HUES6 (cell line): ENCODE data around the gene ADPRHL1.
A peak's percentile ranks its signal among the peaks of the same experiment; 100 is the strongest.

ENCODE experiments used
- H3K27ac ChIP-seq: 2 replicates; pipeline ENCODE4 v1.7.0; 2013; ENCODE audit warnings: low read depth, mild to moderate bottlenecking, low read length, inconsistent platforms
- H3K27me3 ChIP-seq: 2 replicates; pipeline ENCODE4 v1.6.1; 2013; ENCODE audit warnings: low read length; ENCODE audit not compliant: control insufficient read depth, insufficient read depth
- H3K36me3 ChIP-seq: 2 replicates; pipeline ENCODE4 v1.6.1; 2013; ENCODE audit warnings: low read length; ENCODE audit not compliant: control insufficient read depth, insufficient read depth
- H3K4me1 ChIP-seq: 2 replicates; pipeline ENCODE4 v1.6.1; 2013; ENCODE audit warnings: low read length; ENCODE audit not compliant: control insufficient read depth, insufficient read depth
- H3K4me3 ChIP-seq: 2 replicates; pipeline ENCODE4 v1.5.1; 2013; ENCODE audit warnings: low read depth, low read length
- H3K9ac ChIP-seq: one replicate; pipeline ENCODE4 v1.6.1; 2013; ENCODE audit warnings: mild to moderate bottlenecking, low read length
- H3K9me3 ChIP-seq: 2 replicates; pipeline ENCODE4 v1.6.1; 2013; ENCODE audit warnings: low read depth, low read length; ENCODE audit not compliant: control insufficient read depth, insufficient read depth

The ADPRHL1 gene

GRCh38 chr13:113452942-113453901 lies at the start of gene ADPRHL1:
Gene ADPRHL1, minus strand, starts transcription at chr13:113453488. Its CDS starts 51 bp downstream, at chr13:113453437.
- H3K4me3 ChIP-seq: no peak within 1 kb of the TSS
- H3K9me3 ChIP-seq: no peaks in the 10 kb centered on the region
- no peak within 1 kb of the TSS for H3K27ac ChIP-seq
- H3K9ac ChIP-seq: no peak within 1 kb of the TSS
- H3K4me1 ChIP-seq: peaks cover 12% of the 10 kb centered on the region; the same call in 1 of the 2 replicates
- H3K36me3 ChIP-seq: peaks cover 51% of the 10 kb centered on the region
- no peaks in the 10 kb centered on the region for H3K27me3 ChIP-seq

GRCh38 chr13:113502686-113503085 lies 49.4 kb upstream of the ADPRHL1 start:
- Histone ChIP-seq H3K4me3 (no peak overlapping the region), H3K27ac (no peak overlapping the region), H3K27me3 (no peaks in the 10 kb centered on the region), H3K4me1 (no peaks in the 10 kb centered on the region), H3K9ac (no peak overlapping the region), H3K9me3 (no peaks in the 10 kb centered on the region), H3K36me3 (peaks cover 91% of the 10 kb centered on the region)

- H3K9me3 ChIP-seq: no peaks in the 10 kb centered on the region
- peaks cover 99% of the 10 kb centered on the region for H3K36me3 ChIP-seq
These were observed 47.4 kb upstream of the ADPRHL1 start for GRCh38 chr13:113500530-113501265.

GRCh38 chr13:113499936-113500335 lies 46.6 kb upstream of the ADPRHL1 start:
- H3K9ac ChIP-seq: no peak overlapping the region
- peaks cover 95% of the 10 kb centered on the region for H3K36me3 ChIP-seq
- no peaks in the 10 kb centered on the region for H3K9me3 ChIP-seq
- peaks cover 8% of the 10 kb centered on the region for H3K4me1 ChIP-seq
- no peak overlapping the region for H3K27ac ChIP-seq
- H3K27me3 ChIP-seq: no peaks in the 10 kb centered on the region
- H3K4me3 ChIP-seq: no peak overlapping the region

More at GRCh38 chr13:113500530-113501265, 47.4 kb upstream of the ADPRHL1 start:
- no peak overlapping the region for H3K9ac ChIP-seq
- H3K27me3 ChIP-seq: no peaks in the 10 kb centered on the region
- H3K4me1 ChIP-seq: peaks cover under 1% of the 10 kb centered on the region; the same call in 1 of the 2 replicates
- H3K27ac ChIP-seq: no peak overlapping the region
- H3K4me3 ChIP-seq: no peak overlapping the region

- no peak overlapping the region for H3K27ac ChIP-seq
- H3K9me3 ChIP-seq: no peaks in the 10 kb centered on the region
- H3K4me3 ChIP-seq: no peak overlapping the region
- H3K9ac ChIP-seq: no peak overlapping the region
- peaks cover 85% of the 10 kb centered on the region for H3K36me3 ChIP-seq
- H3K4me1 ChIP-seq: peaks cover 16% of the 10 kb centered on the region
- no peaks in the 10 kb centered on the region for H3K27me3 ChIP-seq
These were observed 45.6 kb upstream of the ADPRHL1 start for GRCh38 chr13:113498905-113499304.

GRCh38 chr13:113497217-113497616 lies 43.9 kb upstream of the ADPRHL1 start:
- Histone ChIP-seq H3K9ac (no peak overlapping the region), H3K4me3 (no peak overlapping the region), H3K27me3 (no peaks in the 10 kb centered on the region), H3K9me3 (no peaks in the 10 kb centered on the region), H3K27ac (no peak overlapping the region), H3K36me3 (peaks cover 68% of the 10 kb centered on the region), H3K4me1 (peaks cover 28% of the 10 kb centered on the region)

- H3K27ac ChIP-seq: no peak overlapping the region
- H3K9me3 ChIP-seq: no peaks in the 10 kb centered on the region
- H3K4me1 ChIP-seq: peaks cover 32% of the 10 kb centered on the region
- H3K4me3 ChIP-seq: peak overlapping the region; percentile 36; the same call in 1 of the 2 replicates
- no peaks in the 10 kb centered on the region for H3K27me3 ChIP-seq
- H3K36me3 ChIP-seq: peaks cover 53% of the 10 kb centered on the region
- H3K9ac ChIP-seq: peak overlapping the region; percentile 59
These were observed 42.4 kb upstream of the ADPRHL1 start for GRCh38 chr13:113495494-113496210.

- peak overlapping the region; percentile 20; the same call in 1 of the 2 replicates for H3K27ac ChIP-seq
- peaks cover 31% of the 10 kb centered on the region for H3K36me3 ChIP-seq
- no peaks in the 10 kb centered on the region for H3K27me3 ChIP-seq
- H3K9me3 ChIP-seq: no peaks in the 10 kb centered on the region
- peaks cover 39% of the 10 kb centered on the region for H3K4me1 ChIP-seq
- peak overlapping the region; percentile 29; the same call in 1 of the 2 replicates for H3K4me3 ChIP-seq
- H3K9ac ChIP-seq: peak overlapping the region; percentile 31
These were observed 40.1 kb upstream of the ADPRHL1 start for GRCh38 chr13:113493315-113493951.

- Histone ChIP-seq H3K27ac (peak overlapping the region; percentile 67; the same call in 1 of the 2 replicates), H3K9ac (peak overlapping the region; percentile 84), H3K4me1 (peaks cover 40% of the 10 kb centered on the region), H3K4me3 (peak overlapping the region; percentile 66), H3K9me3 (no peaks in the 10 kb centered on the region), H3K27me3 (no peaks in the 10 kb centered on the region), H3K36me3 (peaks cover 20% of the 10 kb centered on the region)
These were observed 38.7 kb upstream of the ADPRHL1 start for GRCh38 chr13:113491982-113492381.

GRCh38 chr13:113491418-113491883 lies 38.2 kb upstream of the ADPRHL1 start:
- Histone ChIP-seq H3K27me3 (no peaks in the 10 kb centered on the region), H3K4me3 (peak overlapping the region; percentile 66), H3K9me3 (no peaks in the 10 kb centered on the region), H3K36me3 (peaks cover 15% of the 10 kb centered on the region), H3K9ac (peak overlapping the region; percentile 84), H3K4me1 (peaks cover 42% of the 10 kb centered on the region), H3K27ac (peak overlapping the region; percentile 67; the same call in 1 of the 2 replicates)
